Neutrophil (primary cell): Measurements from ENCODE around the gene TWIST2.

Experiments used
- H3K27ac ChIP-seq: fragments of 200-600 bp; sonication (generic); 2 replicates; pipeline ENCODE4 v1.5.1; 2016; ENCODE audit warnings: mild to moderate bottlenecking, moderate library complexity
- H3K27me3 ChIP-seq: fragments of 200-600 bp; sonication (generic); 2 replicates; pipeline ENCODE4 v1.6.0; 2016; ENCODE audit warnings: mild to moderate bottlenecking
- H3K36me3 ChIP-seq: fragments of 200-600 bp; sonication (generic); 2 replicates; pipeline ENCODE4 v1.5.1; 2017
- H3K4me1 ChIP-seq, 2 experiments: fragments of 200-600 bp in 1 of 2; sonication (generic) in 1 of 2; 1 replicate in 1 of 2; 2 replicates in 1 of 2; pipeline versions ENCODE4 v1.5.1 to v1.6.1; 2013 to 2016; ENCODE audit warnings: low read depth in 1 of 2, low read length in 1 of 2, mild to moderate bottlenecking in 1 of 2, moderate library complexity in 1 of 2; ENCODE audit not compliant: control insufficient read depth in 1 of 2, insufficient read depth in 1 of 2
- H3K4me3 ChIP-seq, 2 experiments: fragments of 200-600 bp in 1 of 2; sonication (generic) in 1 of 2; 1 replicate in 1 of 2; 2 replicates in 1 of 2; pipeline ENCODE4 v1.5.1; 2013 to 2016; ENCODE audit warnings: low read depth in 1 of 2, low read length in 1 of 2, mild to moderate bottlenecking in 1 of 2, moderate library complexity in 1 of 2
- H3K9me3 ChIP-seq: fragments of 200-600 bp; sonication (generic); 2 replicates; pipeline ENCODE4 v1.5.1; 2016
- CTCF ChIP-seq: fragments of 200-600 bp; sonication (generic); IDR thresholded peaks from 2 replicates; pipeline ENCODE4 v1.5.1; 2016; ENCODE audit warnings: antibody characterized with exemption

Gene TWIST2

GRCh38 chr2:238847841-238848690, at the start of gene TWIST2:
Gene TWIST2, plus strand, starts transcription at chr2:238848085. Its CDS starts 131 bp downstream, at chr2:238848216.
- Histone ChIP-seq H3K9me3 (no peaks in the 10 kb centered on the region), H3K4me3 (peak within 1 kb of the TSS; percentile 53 to 61), H3K36me3 (no peaks in the 10 kb centered on the region), H3K4me1 (peaks cover 19 to 32% of the 10 kb centered on the region in 2 experiments), H3K27me3 (peaks cover 100% of the 10 kb centered on the region), H3K27ac (peak within 1 kb of the TSS; percentile 13)
- TF ChIP-seq CTCF = no peak

GRCh38 chr2:238801791-238802190, 46.1 kb upstream of the TWIST2 start:
- H3K36me3 ChIP-seq = no peaks in the 10 kb centered on the region
- H3K27ac ChIP-seq = no peak overlapping the region
- no peak overlapping the region for H3K4me3 ChIP-seq
- TF ChIP-seq CTCF = no peak
- H3K4me1 ChIP-seq = no peaks in the 10 kb centered on the region
- H3K9me3 ChIP-seq = no peaks in the 10 kb centered on the region
- H3K27me3 ChIP-seq = peaks cover 10% of the 10 kb centered on the region

DNA sequence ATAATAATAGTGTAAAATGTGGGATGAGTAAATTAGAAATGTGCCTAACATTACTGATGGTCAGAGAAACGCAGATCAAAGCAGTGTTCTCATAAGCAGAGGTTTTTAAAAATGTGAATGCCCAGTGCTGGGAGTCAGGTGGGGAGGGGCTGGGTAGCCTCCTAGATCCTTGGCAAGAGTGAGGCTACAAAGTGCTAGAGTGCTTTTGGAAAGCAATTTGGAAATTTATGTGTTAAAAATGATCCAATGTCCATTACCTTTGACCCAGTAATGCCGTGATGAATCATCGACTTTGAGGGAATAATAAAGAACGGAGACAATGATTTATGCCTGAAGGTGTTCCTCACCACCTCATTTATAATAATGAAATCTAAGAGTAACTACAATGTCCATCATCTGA, 44.9 kb upstream of the TWIST2 start:
- Histone ChIP-seq H3K27me3 (peaks cover 10% of the 10 kb centered on the region), H3K4me3 (no peak overlapping the region), H3K36me3 (no peaks in the 10 kb centered on the region), H3K4me1 (no peaks in the 10 kb centered on the region), H3K27ac (no peak overlapping the region), H3K9me3 (no peaks in the 10 kb centered on the region)
- no peak for TF ChIP-seq CTCF

DNA sequence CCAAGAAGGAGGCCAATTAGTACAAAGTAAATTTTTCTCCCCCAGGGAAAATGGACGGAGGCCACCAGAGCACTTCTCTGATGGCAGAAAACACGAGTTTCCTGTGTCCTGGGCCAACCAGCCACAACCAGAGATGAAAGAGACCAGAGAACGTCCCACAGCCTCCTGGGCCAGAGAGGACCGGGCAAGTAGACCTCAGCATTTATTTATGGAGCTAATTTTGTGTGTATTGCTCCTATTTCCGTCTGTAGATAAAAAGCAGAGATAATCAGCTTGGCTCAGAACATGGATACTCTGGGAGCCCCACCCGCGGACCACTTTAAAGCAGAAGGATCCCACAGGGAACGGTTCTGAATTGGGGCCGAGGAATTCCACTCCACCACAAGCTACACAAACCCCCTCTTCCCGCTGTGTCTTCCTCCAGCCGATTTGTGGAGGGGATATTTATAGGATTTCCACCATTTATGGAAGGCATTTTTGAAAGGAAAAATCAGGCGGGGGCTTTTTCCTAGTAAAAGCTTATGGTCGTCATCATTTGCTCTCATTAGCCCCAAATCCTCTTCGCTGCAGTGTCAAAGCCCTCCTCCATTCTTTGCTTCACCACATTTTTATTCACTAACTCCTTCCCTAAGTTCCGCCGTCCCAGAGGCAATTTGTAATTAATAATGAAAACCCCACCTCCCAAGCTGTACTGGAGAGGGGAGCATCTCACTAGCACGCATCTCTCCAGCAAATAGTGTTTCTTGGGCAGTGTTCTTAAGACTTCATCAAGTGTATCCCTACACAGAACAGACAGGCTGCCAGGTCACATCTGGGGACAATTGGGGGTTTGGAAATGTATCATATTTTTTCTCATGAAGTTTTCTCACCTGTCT, 43.7 kb upstream of the TWIST2 start:
- Histone ChIP-seq H3K36me3 (no peaks in the 10 kb centered on the region), H3K27ac (no peak overlapping the region), H3K4me1 (no peaks in the 10 kb centered on the region), H3K4me3 (no peak overlapping the region), H3K27me3 (peaks cover 10% of the 10 kb centered on the region), H3K9me3 (no peaks in the 10 kb centered on the region)
- no peak for TF ChIP-seq CTCF

DNA sequence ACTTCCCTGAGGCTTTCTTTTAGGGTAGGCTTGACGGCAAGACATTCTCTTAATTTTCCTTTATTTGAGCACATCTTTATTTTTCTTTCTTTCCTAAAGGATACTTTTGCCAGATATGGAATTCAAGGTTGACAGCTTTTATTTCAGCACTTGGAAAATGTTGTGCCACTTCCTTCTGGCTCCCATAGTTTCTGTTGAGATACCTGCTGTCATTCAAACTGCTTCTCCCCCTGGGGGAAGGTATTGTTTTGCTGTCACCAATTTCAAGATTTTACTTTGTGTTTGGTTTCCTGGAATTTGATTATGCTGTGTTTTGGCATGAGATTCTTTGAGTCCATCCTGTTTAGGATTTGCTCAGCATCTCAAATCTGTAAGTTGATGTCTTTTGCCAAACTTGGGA, 39.1 kb upstream of the TWIST2 start:
- Histone ChIP-seq H3K9me3 (no peaks in the 10 kb centered on the region), H3K27me3 (peaks cover 10% of the 10 kb centered on the region), H3K27ac (no peak overlapping the region), H3K4me3 (no peak overlapping the region), H3K36me3 (no peaks in the 10 kb centered on the region), H3K4me1 (no peaks in the 10 kb centered on the region)
- no peak for TF ChIP-seq CTCF
